Sigmoid colon (tissue), 7 donors: ENCODE results near the gene AIRE. TPM values are rescaled to one million over a fixed set of nuclear protein-coding genes. Genes with fewer than 3 reads are reported as not detected.
A peak's percentile ranks its signal among the peaks of the same experiment; 100 is the strongest.

ENCODE experiments used
- DNase-seq: peaks from one replicate; pipeline ENCODE4 v3.0.0-alpha.2; 2019
- H3K27ac ChIP-seq, 4 donors: fragments of 200-600 bp; sonication (generic); one replicate each; pipeline ENCODE4 v1.5.1; 2016 to 2019; ENCODE audit warnings: mild to moderate bottlenecking in 1 of 4
- H3K27me3 ChIP-seq, 3 donors: fragments of 200-600 bp; sonication (generic); one replicate each; pipeline ENCODE4 v1.5.1; 2019; ENCODE audit warnings: mild to moderate bottlenecking in 1 of 3
- H3K36me3 ChIP-seq, 4 donors: fragments of 200-600 bp; sonication (generic); one replicate each; pipeline ENCODE4 v1.5.1; 2016 to 2019
- H3K4me1 ChIP-seq, 4 donors: fragments of 200-600 bp; sonication (generic); one replicate each; pipeline ENCODE4 v1.5.1; 2017 to 2019
- H3K4me3 ChIP-seq, 4 donors: fragments of 200-600 bp; sonication (generic); one replicate each; pipeline ENCODE4 v1.5.1; 2017 to 2019; ENCODE audit warnings: mild to moderate bottlenecking in 2 of 4, moderate library complexity in 1 of 4
- H3K9me3 ChIP-seq, 4 donors: fragments of 200-600 bp in 3 of 4; sonication (generic) in 3 of 4; one replicate each; pipeline versions ENCODE4 v1.5.1 to v1.6.1; 2013 to 2019
- CTCF ChIP-seq, 4 experiments: fragments of 450-650 bp in 3 of 4; fragments of 200-600 bp in 1 of 4; IDR thresholded peaks; one replicate each; pipeline ENCODE4 v1.5.1; 2016 to 2019; ENCODE audit warnings: antibody characterized with exemption in 4 of 4, mild to moderate bottlenecking in 3 of 4, moderate library complexity in 2 of 4
- EP300 ChIP-seq, 4 donors: sonication (generic); formaldehyde crosslinking; IDR thresholded peaks; one replicate each; pipeline ENCODE4 v1.6.1; 2017; ENCODE audit warnings: antibody characterized with exemption in 4 of 4
- POLR2A ChIP-seq, 2 donors: fragments of 450-650 bp; IDR thresholded peaks; one replicate each; pipeline ENCODE4 v1.6.1; 2016; ENCODE audit warnings: antibody characterized with exemption in 2 of 2, mild to moderate bottlenecking in 2 of 2, moderate library complexity in 2 of 2
- POLR2AphosphoS5 ChIP-seq, 4 donors: sonication (generic); formaldehyde crosslinking; IDR thresholded peaks; one replicate each; pipeline ENCODE4 v1.6.1; 2017; ENCODE audit warnings: antibody characterized with exemption in 4 of 4
- WGBS, 2 donors: extraction: QIAGEN DNeasy Blood & Tissue Kit; methylation state at CpG; one replicate each; pipeline ENCODE4 v1.1.7; 2013; 5-methylcytosine and 5-hydroxymethylcytosine counted together
- intact Hi-C: fragments of 100-400 bp; cut with DNase I; formaldehyde crosslinking; loops from one replicate; pipeline ENCODE4 v1.15.1; 2023
- polyA plus RNA-seq, 3 donors: library from polyadenylated mRNA; stranded (reverse); fragments of 200-250 nt; gene quantifications; one replicate each; pipeline ENCODE4 v1.2.3, GENCODE V29; 2013
- total RNA-seq, 4 donors: library from RNA; depleted of rRNA; stranded (reverse); fragments of >200 nt; gene quantifications; one replicate each; pipeline ENCODE4 v1.1.0, GENCODE V29; 2016
- donor health status: healthy with polysubstance abuse.
- donor health status: Bipolar disorder and iron deficiency.
- donor health status: healthy.

AIRE gene
- total and polyA plus RNA-seq, 7 donors = 0.61 TPM; not detected in 6

- DNase-seq = no peak
- Histone ChIP-seq H3K9me3 (no peaks in the 10 kb centered on the region), H3K27ac (peak overlapping the region in 1 of 4 donors; percentile 15), H3K4me1 (peaks cover 0 to 53% (median 34%) of the 10 kb centered on the region in 4 donors), H3K27me3 (no peaks in the 10 kb centered on the region), H3K4me3 (no peak overlapping the region), H3K36me3 (peaks cover 0 to 22% (median 3%) of the 10 kb centered on the region in 4 donors)
- intact Hi-C loops = no loop called here
- WGBS, 2 donors = 85 to 89% methylated on average over 9 of the region's 9 CpGs
- TF ChIP-seq POLR2AphosphoS5 (IDR thresholded peaks at IDR 0.05) (no peak), POLR2A (IDR thresholded peaks at IDR 0.05) (no peak), EP300 (IDR thresholded peaks at IDR 0.05) (no peak), CTCF (IDR thresholded peaks at IDR 0.05) (no peak)
These were observed 20.0 kb downstream of the AIRE start for GRCh38 chr21:44305691-44306090.

GRCh38 chr21:44306936-44307704, 21.4 kb downstream of the AIRE start:
- H3K9me3 ChIP-seq = no peaks in the 10 kb centered on the region
- no peak for TF ChIP-seq POLR2AphosphoS5 (IDR thresholded peaks at IDR 0.05)
- no peak for TF ChIP-seq POLR2A (IDR thresholded peaks at IDR 0.05)
- no peak for TF ChIP-seq EP300 (IDR thresholded peaks at IDR 0.05)
- no peak for TF ChIP-seq CTCF (IDR thresholded peaks at IDR 0.05)
- no peaks in the 10 kb centered on the region for H3K27me3 ChIP-seq
- H3K36me3 ChIP-seq = peaks cover 9 to 37% (median 15%) of the 10 kb centered on the region in 4 donors
- no peak overlapping the region for H3K4me3 ChIP-seq
- intact Hi-C loops = no loop called here
- DNase-seq = no peak
- WGBS, 2 donors = 86 to 88% methylated on average over 21 of the region's 21 CpGs
- H3K4me1 ChIP-seq = peaks cover 0 to 39% (median 21%) of the 10 kb centered on the region in 4 donors
- H3K27ac ChIP-seq = no peak overlapping the region

GRCh38 chr21:44310628-44311507, 25.2 kb downstream of the AIRE start:
- DNase-seq = no peak
- Histone ChIP-seq H3K36me3 (peaks cover 16 to 71% (median 36%) of the 10 kb centered on the region in 4 donors), H3K4me3 (no peak overlapping the region), H3K9me3 (no peaks in the 10 kb centered on the region), H3K4me1 (peaks cover 0 to 5% (median 0%) of the 10 kb centered on the region in 4 donors), H3K27ac (no peak overlapping the region), H3K27me3 (no peaks in the 10 kb centered on the region)
- intact Hi-C loops = no loop called here
- 92 to 93% methylated on average over 28 of the region's 28 CpGs for WGBS, 2 donors
- TF ChIP-seq CTCF (IDR thresholded peaks at IDR 0.05) (no peak), EP300 (IDR thresholded peaks at IDR 0.05) (no peak), POLR2A (IDR thresholded peaks at IDR 0.05) (no peak), POLR2AphosphoS5 (IDR thresholded peaks at IDR 0.05) (no peak)

- no peaks in the 10 kb centered on the region for H3K27me3 ChIP-seq
- H3K4me3 ChIP-seq = no peak overlapping the region
- H3K36me3 ChIP-seq = peaks cover 16 to 79% (median 42%) of the 10 kb centered on the region in 4 donors
- no peak overlapping the region for H3K27ac ChIP-seq
- intact Hi-C loops = no loop called here
- no peak for DNase-seq
- WGBS, 2 donors = 92 to 94% methylated on average over 22 of the region's 22 CpGs
- no peaks in the 10 kb centered on the region for H3K4me1 ChIP-seq
- TF ChIP-seq POLR2A (IDR thresholded peaks at IDR 0.05) (no peak), POLR2AphosphoS5 (IDR thresholded peaks at IDR 0.05) (no peak), EP300 (IDR thresholded peaks at IDR 0.05) (no peak), CTCF (IDR thresholded peaks at IDR 0.05) (no peak)
- H3K9me3 ChIP-seq = no peaks in the 10 kb centered on the region
These were observed 26.4 kb downstream of the AIRE start for GRCh38 chr21:44312089-44312488.
